Measurements from ENCODE around the gene CNST. TPM values are rescaled to one million over a fixed set of nuclear protein-coding genes. Genes with fewer than 3 reads are reported as not detected.
"Not testable (repeated sequence)": the region's sequence is repeated elsewhere in the genome, so short reads cannot be mapped to it uniquely, and the experiment has no call there.

The CNST gene
- total RNA-seq, 1 donor from 2014 or later, result 21.0 TPM

DNA sequence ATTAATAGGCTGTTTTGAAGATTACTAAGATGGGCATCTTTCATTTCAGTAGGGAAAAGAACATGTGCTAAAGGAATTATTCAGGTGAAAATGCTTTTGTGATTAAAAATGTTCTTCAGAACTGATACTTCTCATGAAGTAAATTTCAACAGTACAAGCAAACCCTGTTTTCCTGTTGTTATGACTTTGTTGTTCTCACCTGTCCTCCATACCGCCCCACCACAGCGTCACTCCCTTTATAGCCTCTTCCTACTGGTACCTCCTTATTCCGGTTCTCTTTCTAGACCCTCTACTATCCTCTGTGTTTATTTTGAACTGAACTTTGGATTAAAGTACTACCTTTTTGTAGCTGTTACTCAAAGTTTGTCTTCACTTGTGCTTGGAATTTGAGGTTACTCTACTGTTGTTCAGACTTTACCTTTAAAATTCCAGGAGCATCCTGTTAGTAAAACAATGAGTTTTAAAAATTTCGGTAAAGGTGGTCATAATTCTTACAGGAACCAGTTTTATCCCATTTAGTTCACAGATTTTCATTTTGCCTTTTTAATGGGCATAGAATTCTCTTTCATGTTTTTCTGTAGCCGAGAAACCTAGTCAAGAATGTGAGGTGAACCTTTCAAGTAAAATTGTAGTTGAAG, 10.9 kb downstream of the CNST start:
- ATAC-seq (ENCODE audit: poor library complexity), result no peak

DNA sequence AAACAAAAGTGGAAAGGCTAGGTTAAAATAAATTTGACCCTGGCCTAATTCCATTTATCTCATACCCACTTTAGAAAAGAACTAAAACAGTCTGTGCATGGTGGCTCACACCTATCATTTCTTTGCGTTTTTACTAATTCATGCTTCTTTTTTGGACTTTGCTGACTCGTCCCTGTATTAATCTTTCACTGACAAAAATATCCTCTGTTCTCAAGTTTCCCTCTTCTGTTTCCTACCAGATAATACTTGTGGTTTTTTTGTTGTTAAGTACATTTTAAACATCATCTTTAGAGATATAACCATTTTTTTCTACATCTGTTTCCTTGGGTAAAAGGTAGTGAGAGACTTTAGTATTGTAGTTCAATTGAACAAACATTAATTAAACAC, 11.5 kb downstream of the CNST start:
- ATAC-seq (ENCODE audit: poor library complexity) (no peak), DNase-seq (no peak)
- intact Hi-C loops (cut with DNase I), result no loop called here

More for the DNA sequence above, 10.9 kb downstream of the CNST start:
- intact Hi-C loops (cut with DNase I), result no loop called here
- no peak for DNase-seq

DNA sequence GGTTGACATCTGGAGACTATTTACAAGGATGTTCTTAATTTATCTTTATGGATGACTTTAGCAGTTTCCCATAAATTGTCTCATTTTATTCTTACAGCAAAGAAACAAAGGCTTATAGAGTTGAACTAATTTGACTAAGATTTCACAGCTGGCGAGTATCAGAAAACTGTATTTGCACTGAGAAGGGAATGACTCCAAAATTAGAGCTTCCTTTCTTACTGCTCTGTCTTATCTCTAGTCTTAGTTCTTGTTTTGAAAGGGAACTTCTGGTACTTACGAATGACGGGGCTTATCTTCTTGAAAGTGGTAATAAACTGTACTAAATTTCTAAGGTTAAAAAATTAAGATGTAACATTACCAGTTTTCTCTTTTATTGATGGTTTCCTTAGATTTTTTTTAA, 13.6 kb downstream of the CNST start:
- DNase-seq, result no peak
- intact Hi-C loops (cut with DNase I), result no loop called here
- peak; percentile 38 for ATAC-seq (ENCODE audit: poor library complexity)

DNA sequence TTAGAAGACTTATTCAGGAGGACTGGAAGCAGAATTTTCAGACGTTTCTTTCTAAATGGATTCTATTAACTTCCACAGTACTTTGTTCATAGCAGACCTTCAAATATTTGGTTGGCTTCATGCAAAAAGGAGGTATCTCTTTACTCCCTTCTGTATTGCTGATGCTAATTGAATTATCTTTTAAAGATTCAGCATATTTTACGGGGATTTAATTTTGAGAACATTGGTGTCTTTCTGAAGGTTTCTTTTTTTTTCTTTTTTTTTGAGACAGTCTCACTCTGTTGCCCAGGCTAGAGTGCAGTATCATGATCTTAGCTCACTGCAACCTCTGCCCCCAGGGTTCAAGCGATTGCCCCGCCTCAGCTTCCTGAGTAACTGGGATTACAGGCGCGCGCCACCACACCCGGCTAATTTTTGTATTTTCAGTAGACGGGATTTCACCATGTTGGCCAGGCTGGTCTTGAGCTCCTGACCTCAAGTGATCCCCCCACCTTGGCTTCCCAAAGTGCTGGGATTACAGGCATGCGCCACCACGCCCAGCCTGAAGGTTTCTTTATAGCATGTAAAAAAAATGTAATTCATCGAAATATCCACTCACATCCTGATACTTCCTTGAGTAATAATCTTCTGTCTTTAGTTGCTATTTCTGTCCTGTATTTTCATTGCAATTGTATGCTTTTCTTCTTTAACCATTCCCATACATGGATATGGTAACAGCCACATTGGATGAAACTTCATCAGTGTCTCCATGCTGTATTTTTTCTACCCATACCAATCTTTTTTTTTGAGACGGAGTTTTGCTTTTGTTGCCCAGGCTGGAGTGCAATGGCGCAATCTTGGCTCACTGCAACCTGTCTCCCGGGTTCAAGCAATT, 14.5 kb downstream of the CNST start:
- intact Hi-C loops (cut with DNase I), result no loop called here
- no peak for DNase-seq
- no peak for ATAC-seq (ENCODE audit: poor library complexity)

DNA sequence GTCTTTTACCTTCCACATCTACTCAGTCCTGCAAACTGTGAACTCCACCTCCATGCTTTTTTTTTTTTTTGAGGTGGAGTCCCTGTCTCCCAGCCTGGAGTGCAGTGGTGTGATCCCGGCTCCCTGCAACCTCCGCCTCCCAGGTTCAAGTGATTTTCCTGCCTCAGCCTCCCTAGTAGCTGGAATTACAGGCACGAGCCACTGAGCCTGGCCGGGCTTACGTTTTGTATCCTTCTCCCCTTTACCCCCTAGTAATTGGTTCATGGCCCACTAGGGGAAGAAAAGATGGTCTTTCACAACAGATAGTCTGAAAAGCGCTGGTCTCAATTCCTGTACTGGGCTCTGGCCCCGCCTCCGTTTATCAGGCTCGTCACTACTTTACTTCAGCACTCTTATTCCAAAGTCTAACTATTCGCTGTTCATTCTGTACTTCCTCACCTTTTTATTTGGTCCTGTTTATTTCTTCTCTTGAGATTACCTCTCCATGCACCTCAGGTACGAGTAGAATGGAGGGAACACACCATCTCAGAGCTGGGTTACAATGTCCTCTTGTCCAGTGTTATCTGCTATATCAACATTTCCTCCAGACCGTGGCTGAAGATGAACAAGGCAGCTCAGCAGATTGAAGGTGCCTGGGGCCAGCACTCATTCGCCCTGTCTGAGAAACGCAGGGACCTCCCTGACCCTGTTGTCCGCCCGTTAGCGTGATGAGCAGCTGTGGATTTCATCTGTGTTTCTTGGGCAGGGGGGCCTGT, 16.2 kb downstream of the CNST start:
- DNase-seq (no peak), ATAC-seq (ENCODE audit: poor library complexity) (no peak)
- intact Hi-C loops (cut with DNase I), result no loop called here

DNA sequence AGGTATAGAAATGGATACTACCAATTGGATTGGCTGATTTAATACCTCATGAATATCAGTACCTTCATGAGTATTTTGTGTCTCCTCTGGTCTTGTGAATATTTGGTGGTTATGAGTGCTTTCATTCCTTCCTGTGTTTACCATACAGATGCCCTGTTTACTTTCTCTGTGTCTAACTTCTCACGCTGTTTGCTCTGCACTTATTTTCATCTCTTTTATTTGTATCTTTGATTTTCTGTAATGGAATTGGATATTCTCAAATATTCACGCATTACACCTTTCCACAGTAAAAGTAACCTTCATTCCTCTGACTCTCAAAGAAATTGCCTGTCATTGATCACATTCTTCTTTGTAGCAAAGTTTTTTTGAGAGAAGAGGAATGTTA, 16.8 kb downstream of the CNST start:
- DNase-seq (no peak), ATAC-seq (ENCODE audit: poor library complexity) (no peak)
- intact Hi-C loops (cut with DNase I), result no loop called here

DNA sequence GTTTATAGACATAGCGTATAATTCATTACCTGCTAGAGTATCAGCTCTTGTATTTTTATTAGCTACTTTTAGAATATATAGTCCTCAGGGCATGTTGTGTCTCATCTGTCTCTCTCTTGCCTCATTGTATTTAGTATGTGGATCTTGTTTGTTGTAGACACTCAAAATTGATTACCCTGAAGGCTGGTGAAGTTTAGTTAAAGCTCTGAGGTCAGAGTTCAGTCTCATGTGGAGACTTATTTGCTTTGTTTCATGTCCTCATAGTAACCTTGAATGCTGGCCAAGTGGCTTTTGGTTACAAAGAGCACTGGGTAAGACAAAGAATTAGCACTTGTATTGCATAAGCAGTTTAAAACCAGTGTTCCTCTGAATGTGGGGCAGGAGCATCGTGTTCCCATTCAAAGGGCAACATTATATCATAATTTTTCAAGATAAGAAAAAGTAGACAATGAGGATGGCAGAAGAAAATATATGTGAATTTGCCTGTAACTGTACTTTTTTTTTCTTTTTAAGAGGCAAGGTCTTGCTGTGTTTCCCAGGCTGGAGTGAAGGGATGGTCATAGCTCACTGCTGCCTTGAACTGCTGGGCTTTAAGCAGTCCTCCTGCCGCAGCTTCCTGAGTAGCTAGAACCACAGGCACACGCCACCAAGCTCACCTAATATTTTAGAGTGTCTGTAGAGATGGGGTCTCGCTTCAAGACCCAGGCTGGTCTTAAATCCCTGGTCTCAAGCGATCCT, 17.4 kb downstream of the CNST start:
- DNase-seq (no peak), ATAC-seq (ENCODE audit: poor library complexity) (peak; percentile 77)
- intact Hi-C loops (cut with DNase I), result no loop called here

DNA sequence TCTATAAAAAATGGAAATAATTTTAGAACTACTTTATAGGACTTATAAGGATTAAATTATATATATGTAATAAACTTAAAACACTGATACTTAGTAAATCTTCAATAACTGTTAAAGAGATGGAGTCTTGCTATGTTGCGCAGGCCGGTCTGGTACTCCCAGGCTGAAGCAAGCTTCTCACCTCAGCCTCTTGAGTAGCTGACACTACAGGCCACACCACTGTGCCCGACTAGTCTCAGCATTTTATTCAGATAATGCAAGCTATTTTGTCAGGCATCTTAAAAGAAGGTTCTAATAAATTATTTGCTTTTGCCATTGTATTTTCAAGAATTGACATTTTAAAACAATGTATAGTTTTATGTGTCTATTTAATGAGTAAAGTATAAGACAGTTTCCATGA, 20.8 kb downstream of the CNST start:
- no peak for DNase-seq
- no peak for ATAC-seq (ENCODE audit: poor library complexity)
- intact Hi-C loops (cut with DNase I), result no loop called here

DNA sequence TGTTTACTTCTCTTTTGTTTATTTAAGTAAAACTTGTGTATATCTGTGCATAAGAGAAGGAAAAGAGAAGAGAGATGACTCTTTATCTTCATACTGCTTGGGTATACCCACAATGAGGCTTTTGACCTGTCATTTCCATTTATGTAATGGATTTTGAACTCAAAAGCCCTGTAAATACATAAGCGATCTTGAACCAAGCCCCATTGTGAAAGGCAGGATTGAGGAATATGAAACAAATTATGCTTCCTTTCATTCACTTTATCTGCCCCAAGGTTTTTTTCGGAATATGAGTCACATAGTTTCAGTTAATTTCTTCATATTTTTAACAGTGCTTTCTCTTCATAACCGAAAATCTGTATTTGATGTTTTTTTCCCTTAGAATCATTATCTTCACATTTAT, 21.4 kb downstream of the CNST start:
- peak; percentile 12 for ATAC-seq (ENCODE audit: poor library complexity)
- DNase-seq, result no peak
- intact Hi-C loops (cut with DNase I), result no loop called here

DNA sequence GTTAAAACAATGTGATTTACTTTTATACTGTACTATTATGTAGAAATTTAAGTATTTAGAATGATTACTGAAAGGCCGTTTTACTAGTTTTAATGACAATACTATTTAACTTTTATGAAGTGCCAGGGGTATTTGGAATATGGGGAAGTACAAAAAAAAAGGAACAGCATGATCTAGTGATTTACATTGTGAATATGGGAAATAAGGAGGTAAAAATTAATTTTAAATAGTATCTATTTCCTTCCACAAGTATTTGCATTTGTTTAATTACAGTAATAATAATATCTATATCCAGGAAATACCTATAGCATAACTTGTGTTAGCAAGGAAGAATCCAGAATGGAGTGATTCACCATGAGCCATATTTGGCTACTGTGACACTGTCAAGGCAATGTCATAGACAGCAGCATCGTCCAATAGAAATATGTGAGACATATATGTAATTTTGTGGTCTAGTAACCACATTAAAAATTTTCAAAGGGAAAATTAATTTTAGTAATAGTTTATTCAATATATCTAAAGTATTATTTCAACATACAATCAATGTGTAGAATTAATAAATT, 22.0 kb downstream of the CNST start:
- ATAC-seq (ENCODE audit: poor library complexity) (no peak), DNase-seq (no peak)
- intact Hi-C loops (cut with DNase I), result no loop called here

DNA sequence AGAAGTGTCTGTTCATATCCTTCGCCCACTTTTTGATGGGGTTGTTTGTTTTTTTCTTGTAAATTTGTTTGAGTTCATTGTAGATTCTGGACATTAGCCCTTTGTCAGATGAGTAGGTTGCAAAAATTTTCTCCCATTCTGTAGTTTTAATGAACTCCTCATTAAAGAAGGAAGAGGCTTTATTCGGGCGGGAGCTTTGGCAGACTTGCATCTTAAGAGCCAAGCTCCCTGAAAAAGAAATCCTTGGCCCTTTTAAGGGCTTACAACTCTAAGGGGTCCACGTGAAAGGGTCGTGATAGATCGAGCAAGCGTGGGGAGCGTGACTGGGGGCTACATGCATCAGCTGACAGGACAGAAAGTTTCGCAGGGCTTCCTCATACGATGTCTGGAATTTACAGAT, 23.7 kb downstream of the CNST start:
- intact Hi-C loops (cut with DNase I); DNase-seq; ATAC-seq (ENCODE audit: poor library complexity): not testable (repeated sequence)

DNA sequence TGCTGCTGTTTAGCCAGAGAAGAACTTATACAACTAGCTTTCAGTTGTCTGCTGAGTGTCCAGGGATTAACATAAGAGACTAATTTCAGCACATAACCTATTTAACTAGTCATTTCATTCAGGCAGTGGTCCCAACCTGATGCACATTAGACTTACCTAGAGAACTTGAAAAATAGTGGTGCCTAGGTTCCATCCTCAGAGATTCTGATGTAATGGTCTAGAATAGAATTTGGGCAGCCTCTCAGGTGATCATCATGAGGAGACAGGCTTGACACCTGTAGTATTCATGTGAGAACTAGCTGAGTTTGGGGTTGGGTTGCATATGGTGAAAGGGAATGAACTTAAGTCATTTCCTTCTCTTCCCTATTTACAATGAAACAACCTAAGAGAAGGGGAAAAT, 24.8 kb downstream of the CNST start:
- ATAC-seq (ENCODE audit: poor library complexity), result no peak
- no peak for DNase-seq
- intact Hi-C loops (cut with DNase I), result no loop called here

DNA sequence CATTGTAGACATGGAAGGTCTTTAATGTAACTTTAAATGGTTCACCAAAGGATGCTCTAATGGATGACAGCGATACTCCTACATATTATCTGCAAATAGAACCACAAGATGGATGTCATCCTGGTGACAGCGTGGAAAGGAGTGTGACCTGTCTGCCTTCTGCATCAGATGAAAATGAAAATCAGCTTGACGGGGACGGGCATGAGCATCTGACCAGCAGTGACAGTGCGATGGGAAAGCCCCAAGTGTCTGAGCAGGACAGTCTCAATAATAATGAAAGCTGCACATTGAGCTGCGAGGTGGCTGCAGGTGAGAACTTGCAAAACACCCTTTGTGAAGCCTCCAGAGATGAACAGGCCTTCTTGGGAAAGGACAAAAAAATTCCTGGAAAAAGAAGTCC, 25.2 kb downstream of the CNST start:
- intact Hi-C loops (cut with DNase I), result no loop called here
- DNase-seq, result no peak
- no peak for ATAC-seq (ENCODE audit: poor library complexity)

DNA sequence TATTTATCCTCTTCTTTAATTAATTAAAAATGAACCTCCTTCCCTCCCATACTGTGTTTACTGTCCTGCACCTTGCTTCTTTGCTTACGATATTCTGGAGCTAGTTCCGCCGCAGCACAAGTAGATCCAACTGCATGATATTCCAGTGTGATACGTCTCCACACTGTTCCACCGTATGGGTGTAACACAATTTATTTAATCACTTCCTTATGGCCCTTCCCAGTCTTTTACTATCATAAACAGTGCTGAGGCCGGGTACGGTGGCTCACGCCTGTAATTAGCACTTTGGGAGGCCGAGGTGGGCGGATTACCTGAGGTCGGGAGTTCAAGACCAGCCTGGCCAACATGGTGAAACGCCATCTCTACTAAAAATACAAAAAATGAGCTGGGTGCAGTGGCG, 25.7 kb downstream of the CNST start:
- DNase-seq (no peak), ATAC-seq (ENCODE audit: poor library complexity) (no peak)
- intact Hi-C loops (cut with DNase I), result no loop called here

DNA sequence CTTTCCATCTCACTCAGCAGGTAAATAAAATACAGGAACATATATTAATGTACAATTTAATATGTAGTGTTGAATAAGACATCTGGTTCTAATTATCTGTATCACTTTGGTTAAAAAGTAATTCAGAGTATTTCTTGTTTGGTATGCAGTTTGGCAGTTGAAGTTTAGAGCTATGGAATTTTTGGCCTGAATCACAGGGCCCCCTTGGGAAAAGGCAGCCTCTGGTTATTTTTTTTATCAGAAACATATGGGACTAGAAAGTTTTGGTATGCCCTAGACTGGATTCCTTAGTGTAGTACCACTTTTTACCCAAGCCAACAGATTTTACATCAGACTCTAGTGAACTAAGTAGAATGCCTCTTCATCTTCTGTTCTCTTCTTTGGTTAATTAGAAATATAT, 26.4 kb downstream of the CNST start:
- ATAC-seq (ENCODE audit: poor library complexity) (no peak), DNase-seq (no peak)
- intact Hi-C loops (cut with DNase I), result no loop called here

DNA sequence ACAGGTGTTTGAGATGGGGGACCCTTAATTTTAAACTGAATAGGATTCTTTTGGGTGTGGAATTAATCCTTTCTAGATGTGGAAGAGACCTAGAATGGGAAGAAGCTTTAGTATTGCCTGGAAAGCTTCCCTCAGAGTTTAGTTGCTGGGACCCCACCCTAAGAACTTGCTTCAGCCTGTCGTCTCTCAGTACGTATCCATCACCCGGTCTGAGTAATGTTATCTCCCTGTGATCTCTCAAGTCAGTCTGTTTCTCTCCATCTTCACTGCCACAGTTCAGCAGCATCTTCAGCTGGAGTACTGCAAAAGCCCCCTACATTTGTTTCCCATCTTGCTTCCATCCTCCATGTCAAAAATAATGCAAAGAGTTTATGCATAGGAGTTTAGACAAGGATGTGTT, 28.9 kb downstream of the CNST start:
- ATAC-seq (ENCODE audit: poor library complexity), result no peak
- DNase-seq, result no peak
- intact Hi-C loops (cut with DNase I), result no loop called here

DNA sequence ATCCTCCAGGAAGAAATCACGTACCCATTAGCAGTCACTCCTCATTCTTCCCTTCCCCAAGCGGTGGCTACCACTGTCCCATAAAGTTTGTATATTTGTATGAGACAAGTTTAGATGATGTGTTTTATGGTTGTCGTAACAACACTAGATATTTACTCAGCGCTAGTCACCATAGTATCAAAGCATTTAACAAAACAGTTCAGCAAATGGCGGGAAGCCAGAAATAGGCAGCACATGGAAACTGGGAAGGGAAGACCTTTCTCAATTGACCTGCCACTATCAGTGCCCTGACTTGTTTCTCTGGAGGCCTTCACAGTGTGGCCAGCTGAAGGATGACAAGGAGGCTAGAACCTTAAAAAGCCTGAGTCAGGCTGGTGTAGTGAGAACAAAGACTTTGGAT, 31.1 kb downstream of the CNST start:
- DNase-seq, result peak; percentile 51
- peak; percentile 87 for ATAC-seq (ENCODE audit: poor library complexity)
- intact Hi-C loops (cut with DNase I), result no loop called here

DNA sequence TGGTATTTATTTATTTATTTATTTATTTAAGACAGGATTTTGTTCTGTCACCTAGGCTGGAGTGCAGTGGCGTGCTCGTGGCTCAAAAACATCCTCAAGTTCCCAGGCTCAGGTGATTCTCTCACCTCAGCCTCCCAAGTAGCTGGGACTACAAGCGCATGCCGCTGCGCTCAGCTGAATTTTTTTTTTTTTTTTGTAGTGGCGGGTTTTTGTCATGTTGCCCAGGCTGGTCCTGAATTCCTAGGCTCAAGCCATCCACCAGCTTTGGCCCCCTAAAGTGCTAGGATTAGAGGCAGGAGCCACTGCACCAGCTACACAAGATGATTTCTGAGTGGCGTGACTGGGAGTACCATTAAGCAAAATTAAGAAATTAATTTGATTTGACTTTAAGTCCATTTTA, 31.7 kb downstream of the CNST start:
- intact Hi-C loops (cut with DNase I), result no loop called here
- ATAC-seq (ENCODE audit: poor library complexity) (peak; percentile 5), DNase-seq (no peak)

DNA sequence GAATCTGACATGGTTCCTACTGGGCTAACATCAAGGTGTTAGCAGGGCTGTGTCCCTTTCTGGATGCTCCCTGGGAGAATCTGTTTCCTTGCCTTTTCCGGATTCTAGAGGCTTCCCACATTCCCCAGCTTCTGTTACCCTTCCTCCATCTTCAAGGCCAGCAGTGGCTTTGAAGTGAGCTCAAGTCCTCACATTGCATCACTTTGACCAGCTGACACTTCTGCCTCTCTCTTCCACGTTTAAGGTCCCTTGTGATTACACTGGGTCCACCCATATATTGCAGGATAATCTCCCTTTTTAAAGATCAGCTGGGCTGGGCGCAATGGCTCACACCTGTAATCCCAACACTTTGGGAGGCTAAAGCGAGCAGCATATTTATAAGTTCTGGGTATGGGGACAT, 33.1 kb downstream of the CNST start:
- DNase-seq (no peak), ATAC-seq (ENCODE audit: poor library complexity) (no peak)
- intact Hi-C loops (cut with DNase I), result no loop called here
